Kidney epithelial cell (primary cell): ENCODE data around the gene PRKACA. TPM values are rescaled to one million over a fixed set of nuclear protein-coding genes. Genes with fewer than 3 reads are reported as not detected.

Source experiments
- DNase-seq: peaks from one replicate; pipeline ENCODE4 v3.0.0-alpha.2; 2010; ENCODE audit warnings: low read depth
- H3K27me3 ChIP-seq: 2 replicates; pipeline ENCODE4 v1.6.0; 2011; ENCODE audit warnings: low read length; ENCODE audit not compliant: control insufficient read depth, insufficient read depth
- H3K36me3 ChIP-seq: 2 replicates; pipeline ENCODE4 v1.5.1; 2011; ENCODE audit warnings: low read length; ENCODE audit not compliant: control insufficient read depth, insufficient read depth
- H3K4me3 ChIP-seq: 2 replicates; pipeline ENCODE4 v1.5.1; 2011; ENCODE audit warnings: low read depth, mild to moderate bottlenecking, control low read depth, low read length
- CTCF ChIP-seq: IDR thresholded peaks from 2 replicates; pipeline ENCODE4 v1.5.1; 2011; ENCODE audit warnings: mild to moderate bottlenecking, moderate library complexity, low read length, control low read depth, inconsistent platforms; ENCODE audit not compliant: insufficient read depth, poor library complexity, severe bottlenecking
- total RNA-seq: library from RNA; depleted of rRNA; stranded (reverse); fragments of >200 nt; gene quantifications from 2 replicates; pipeline ENCODE4 v1.2.3, GENCODE V29; 2015

The PRKACA gene
- total RNA-seq, 1 donor from 2014 or later, result 44.5 TPM

GRCh38 chr19:14091081-14091812, 26.3 kb downstream of the PRKACA start:
- Histone ChIP-seq H3K36me3 (no peaks in the 10 kb centered on the region), H3K27me3 (no peaks in the 10 kb centered on the region), H3K4me3 (peak overlapping the region; percentile 67)
- no peak for DNase-seq
- TF ChIP-seq CTCF, result peak; percentile 16

GRCh38 chr19:14090509-14091080, 27.0 kb downstream of the PRKACA start, which contains the start of gene SAMD1:
TSS of gene SAMD1 (minus strand) at chr19:14090751.
- Histone ChIP-seq H3K27me3 (no peaks in the 10 kb centered on the region), H3K4me3 (peak within 1 kb of the TSS; percentile 67), H3K36me3 (no peaks in the 10 kb centered on the region)
- no peak for DNase-seq
- no peak for TF ChIP-seq CTCF

GRCh38 chr19:14089662-14090508, 27.7 kb downstream of the PRKACA start:
- no peak for DNase-seq
- Histone ChIP-seq H3K36me3 (no peaks in the 10 kb centered on the region), H3K4me3 (peak overlapping the region; percentile 67), H3K27me3 (no peaks in the 10 kb centered on the region)
- no peak for TF ChIP-seq CTCF

- peak; percentile 24 for TF ChIP-seq CTCF
- DNase-seq, result no peak
- peak overlapping the region; percentile 67 for H3K4me3 ChIP-seq
- no peaks in the 10 kb centered on the region for H3K36me3 ChIP-seq
- H3K27me3 ChIP-seq, result no peaks in the 10 kb centered on the region
Measured at GRCh38 chr19:14089412-14089661, 28.2 kb downstream of the PRKACA start.

- Histone ChIP-seq H3K36me3 (no peaks in the 10 kb centered on the region), H3K27me3 (no peaks in the 10 kb centered on the region), H3K4me3 (peak overlapping the region; percentile 67)
- TF ChIP-seq CTCF, result no peak
- DNase-seq, result no peak
Measured at GRCh38 chr19:14088634-14089411, 28.7 kb downstream of the PRKACA start.
